ENCODE measurements around the gene C14orf93. TPM values are rescaled to one million over a fixed set of nuclear protein-coding genes. Genes with fewer than 3 reads are reported as not detected.

Gene C14orf93
- total RNA-seq, 1 donor from 2014 or later = 12.4 TPM

DNA sequence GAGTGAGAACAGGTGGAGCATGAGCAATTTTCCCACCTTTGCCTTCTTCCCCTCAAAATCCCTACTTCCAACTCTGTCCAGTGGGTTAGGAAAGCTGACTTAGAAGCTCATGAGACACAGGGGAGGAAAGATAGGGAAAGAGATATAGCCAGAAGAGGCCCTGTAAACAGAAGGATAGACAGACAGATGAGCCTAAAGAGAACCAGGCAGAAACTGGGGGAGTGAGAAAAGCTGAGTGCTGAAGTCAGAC is 32.6 kb downstream of the C14orf93 start:
- no peak for DNase-seq (ENCODE audit: extremely low spot score, unreplicated experiment)
- TF ChIP-seq CTCF (IDR thresholded peaks at IDR 0.05) = no peak
- Mint-ChIP-seq H3K36me3 (ENCODE audit: unreplicated experiment) (peaks cover 32% of the 10 kb centered on the region), H3K9me3 (ENCODE audit: unreplicated experiment) (no peaks in the 10 kb centered on the region), H3K27me3 (ENCODE audit: unreplicated experiment) (no peaks in the 10 kb centered on the region), H3K4me1 (ENCODE audit: unreplicated experiment) (peaks cover 69% of the 10 kb centered on the region), H3K4me3 (ENCODE audit: unreplicated experiment) (peak overlapping the region; percentile 84), H3K27ac (ENCODE audit: unreplicated experiment) (peak overlapping the region; percentile 86)

- H3K4me3 Mint-ChIP-seq (ENCODE audit: unreplicated experiment) = peak overlapping the region; percentile 84
- H3K27ac Mint-ChIP-seq (ENCODE audit: unreplicated experiment) = peak overlapping the region; percentile 86
- H3K36me3 Mint-ChIP-seq (ENCODE audit: unreplicated experiment) = peaks cover 38% of the 10 kb centered on the region
- DNase-seq (ENCODE audit: extremely low spot score, unreplicated experiment) = no peak
- no peak for TF ChIP-seq CTCF (IDR thresholded peaks at IDR 0.05)
- H3K4me1 Mint-ChIP-seq (ENCODE audit: unreplicated experiment) = peaks cover 69% of the 10 kb centered on the region
- H3K27me3 Mint-ChIP-seq (ENCODE audit: unreplicated experiment) = no peaks in the 10 kb centered on the region
- no peaks in the 10 kb centered on the region for H3K9me3 Mint-ChIP-seq (ENCODE audit: unreplicated experiment)
Measured at GRCh38 chr14:22976620-22977433, 33.1 kb downstream of the C14orf93 start.

- no peak for TF ChIP-seq CTCF (IDR thresholded peaks at IDR 0.05)
- Mint-ChIP-seq H3K9me3 (ENCODE audit: unreplicated experiment) (no peaks in the 10 kb centered on the region), H3K4me3 (ENCODE audit: unreplicated experiment) (peak overlapping the region; percentile 39), H3K36me3 (ENCODE audit: unreplicated experiment) (peaks cover 46% of the 10 kb centered on the region), H3K27ac (ENCODE audit: unreplicated experiment) (peak overlapping the region; percentile 86), H3K27me3 (ENCODE audit: unreplicated experiment) (no peaks in the 10 kb centered on the region), H3K4me1 (ENCODE audit: unreplicated experiment) (peaks cover 64% of the 10 kb centered on the region)
- DNase-seq (ENCODE audit: extremely low spot score, unreplicated experiment) = no peak
Measured at GRCh38 chr14:22974530-22975313, 35.2 kb downstream of the C14orf93 start.

- Mint-ChIP-seq H3K4me1 (ENCODE audit: unreplicated experiment) (peaks cover 51% of the 10 kb centered on the region), H3K4me3 (ENCODE audit: unreplicated experiment) (peak overlapping the region; percentile 36), H3K9me3 (ENCODE audit: unreplicated experiment) (no peaks in the 10 kb centered on the region), H3K27ac (ENCODE audit: unreplicated experiment) (peak overlapping the region; percentile 56), H3K27me3 (ENCODE audit: unreplicated experiment) (no peaks in the 10 kb centered on the region), H3K36me3 (ENCODE audit: unreplicated experiment) (peaks cover 50% of the 10 kb centered on the region)
- peak; percentile 76 for TF ChIP-seq CTCF (IDR thresholded peaks at IDR 0.05)
- DNase-seq (ENCODE audit: extremely low spot score, unreplicated experiment) = no peak
Measured at GRCh38 chr14:22973217-22974032, 36.5 kb downstream of the C14orf93 start.
